GM13976 (cell line): Measurements from ENCODE around the gene RNF166.

Experiments used
- DNase-seq: peaks from one replicate; pipeline ENCODE4 v3.0.0; 2012; ENCODE audit warnings: low spot score
- CTCF ChIP-seq: IDR thresholded peaks from 2 replicates; pipeline ENCODE4 v1.5.1; 2012; ENCODE audit warnings: borderline replicate concordance, mild to moderate bottlenecking; ENCODE audit not compliant: insufficient read depth; ENCODE audit errors: extremely low read depth, missing control alignments, control extremely low read depth
- in situ Hi-C: fragments of 300-500 bp; cut with MboI; formaldehyde crosslinking; loops from one replicate; pipeline ENCODE4 v1.12.0; 2022; ENCODE audit warnings: low sequenced_read_pairs, mixed read lengths, inconsistent platforms; ENCODE audit not compliant: unreplicated experiment

RNF166 gene

GRCh38 chr16:88651276-88651988 is 54.8 kb downstream of the RNF166 start:
- TF ChIP-seq CTCF, result no peak
- in situ Hi-C loops, result no loop called here

GRCh38 chr16:88650749-88651275 is 55.4 kb downstream of the RNF166 start, which contains the start of gene CYBA:
TSS of gene CYBA (minus strand) at chr16:88651053. CDS start at chr16:88651013, 40 bp downstream.
- in situ Hi-C loops, result no loop called here
- peak; percentile 98 for DNase-seq
- no peak for TF ChIP-seq CTCF

More at GRCh38 chr16:88651276-88651988, 54.8 kb downstream of the RNF166 start:
- peak; percentile 93 for DNase-seq

- peak; percentile 75 for DNase-seq
- in situ Hi-C loops, result no loop called here
- TF ChIP-seq CTCF, result no peak
Observed at GRCh38 chr16:88649924-88650748, 56.1 kb downstream of the RNF166 start.

GRCh38 chr16:88649195-88649923 is 56.8 kb downstream of the RNF166 start:
- no peak for TF ChIP-seq CTCF
- no peak for DNase-seq
- in situ Hi-C loops, result no loop called here

- no peak for TF ChIP-seq CTCF
- in situ Hi-C loops, result no loop called here
- no peak for DNase-seq
Observed at GRCh38 chr16:88647178-88648070, 58.8 kb downstream of the RNF166 start.
